Tibial nerve (tissue), 3 donors: ENCODE measurements around the gene CHRNG.

ENCODE experiments used
- POLR2A ChIP-seq, 2 donors: fragments of 450-650 bp; IDR thresholded peaks; one replicate each; pipeline ENCODE4 v1.6.1; 2017; ENCODE audit warnings: antibody characterized with exemption in 2 of 2, mild to moderate bottlenecking in 2 of 2, moderate library complexity in 2 of 2
- TF ChIP-seq, protein P1 (sequence below), 5 experiments: fragments of 200-600 bp in 3 of 5; fragments of 450-650 bp in 2 of 5; sonication (generic) in 3 of 5; IDR thresholded peaks; one replicate each; pipeline ENCODE4 v1.5.1; 2016 to 2019; ENCODE audit warnings: antibody characterized with exemption in 5 of 5, mild to moderate bottlenecking in 3 of 5, moderate library complexity in 2 of 5

DNA sequence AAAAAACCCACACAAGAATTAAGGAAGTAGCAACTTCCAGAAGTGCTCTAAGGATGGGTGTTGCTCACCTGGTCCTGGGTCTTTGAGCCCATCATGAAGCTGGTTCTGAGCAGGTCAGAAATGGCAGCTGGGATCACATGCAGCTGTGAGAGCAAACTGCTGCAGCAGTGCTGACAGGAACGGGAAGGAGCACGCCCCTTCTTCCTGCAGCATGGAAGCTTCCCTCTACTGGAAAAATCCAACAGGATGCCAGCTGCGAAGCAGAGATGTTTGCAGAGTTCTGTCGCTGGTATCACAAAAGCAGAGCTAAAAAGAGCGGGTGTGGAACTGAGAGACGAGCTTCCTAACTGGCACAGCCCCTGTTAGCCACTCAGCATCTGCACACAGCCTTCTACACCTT, 44.7 kb downstream of the CHRNG start:
- TF ChIP-seq POLR2A (IDR thresholded peaks at IDR 0.05), result no peak
- TF ChIP-seq, protein P1, sequence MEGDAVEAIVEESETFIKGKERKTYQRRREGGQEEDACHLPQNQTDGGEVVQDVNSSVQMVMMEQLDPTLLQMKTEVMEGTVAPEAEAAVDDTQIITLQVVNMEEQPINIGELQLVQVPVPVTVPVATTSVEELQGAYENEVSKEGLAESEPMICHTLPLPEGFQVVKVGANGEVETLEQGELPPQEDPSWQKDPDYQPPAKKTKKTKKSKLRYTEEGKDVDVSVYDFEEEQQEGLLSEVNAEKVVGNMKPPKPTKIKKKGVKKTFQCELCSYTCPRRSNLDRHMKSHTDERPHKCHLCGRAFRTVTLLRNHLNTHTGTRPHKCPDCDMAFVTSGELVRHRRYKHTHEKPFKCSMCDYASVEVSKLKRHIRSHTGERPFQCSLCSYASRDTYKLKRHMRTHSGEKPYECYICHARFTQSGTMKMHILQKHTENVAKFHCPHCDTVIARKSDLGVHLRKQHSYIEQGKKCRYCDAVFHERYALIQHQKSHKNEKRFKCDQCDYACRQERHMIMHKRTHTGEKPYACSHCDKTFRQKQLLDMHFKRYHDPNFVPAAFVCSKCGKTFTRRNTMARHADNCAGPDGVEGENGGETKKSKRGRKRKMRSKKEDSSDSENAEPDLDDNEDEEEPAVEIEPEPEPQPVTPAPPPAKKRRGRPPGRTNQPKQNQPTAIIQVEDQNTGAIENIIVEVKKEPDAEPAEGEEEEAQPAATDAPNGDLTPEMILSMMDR (IDR thresholded peaks at IDR 0.05), result no peak
